ENCODE results near the gene NELFA.

The NELFA gene

DNA sequence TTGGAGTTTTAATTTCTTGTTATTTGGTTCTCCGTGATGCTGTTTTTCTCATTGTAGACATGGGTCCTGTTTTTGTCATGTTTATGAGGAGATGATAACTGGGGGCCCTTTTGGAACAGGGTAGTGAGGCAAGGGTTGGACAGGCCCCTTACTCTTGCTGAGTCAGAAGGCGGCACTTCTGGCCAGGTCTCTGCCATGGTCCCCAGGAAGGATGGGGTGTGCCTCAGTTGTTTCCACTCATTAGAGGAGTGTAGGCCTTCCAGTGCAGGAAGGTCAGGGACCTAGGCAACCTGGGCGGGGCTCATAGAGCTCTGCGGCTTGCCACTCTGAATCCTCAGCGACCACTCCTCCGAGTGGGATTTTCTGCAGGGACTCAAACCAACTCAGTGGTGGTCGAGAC lies 68.2 kb downstream of the NELFA start:
- Histone ChIP-seq H3K27me3 (ENCODE audit: control insufficient read depth in 3 of 3, insufficient read depth in 3 of 3, low read depth in 1 of 3, low read length in 3 of 3) (no peaks in the 10 kb centered on the region), H3K36me3 (replicated peaks in 1 of 2; ENCODE audit: control insufficient read depth in 2 of 2, insufficient read depth in 2 of 2, low read length in 2 of 2) (peaks cover 42 to 98% of the 10 kb centered on the region in 2 donors), H3K23ac (ENCODE audit: low read depth, low read length, poor library complexity) (no peak overlapping the region), H2BK5ac (ENCODE audit: low read length) (no peak overlapping the region), H2AFZ (ENCODE audit: low read length) (no peak overlapping the region), H3K79me1 (ENCODE audit: low read depth, low read length) (peaks cover 4% of the 10 kb centered on the region), H4K91ac (ENCODE audit: low read depth, low read length, poor library complexity) (no peak overlapping the region), H3K4me2 (ENCODE audit: insufficient read depth, low read length, poor library complexity, severe bottlenecking) (no peak overlapping the region), H2BK15ac (ENCODE audit: low read length) (no peak overlapping the region), H4K8ac (ENCODE audit: low read depth, low read length) (no peak overlapping the region), H3K9me3 (replicated peaks in 1 of 2; ENCODE audit: control insufficient read depth in 2 of 2, insufficient read depth in 1 of 2, low read depth in 1 of 2, low read length in 2 of 2) (no peaks in the 10 kb centered on the region), H3K18ac (ENCODE audit: low read length) (no peak overlapping the region), H2BK12ac (ENCODE audit: low read length) (no peak overlapping the region), H3K27ac (replicated peaks; ENCODE audit: low read length) (no peak overlapping the region), H3K4me3 (ENCODE audit: low read length in 2 of 2) (no peak overlapping the region), H3K4me1 (ENCODE audit: control insufficient read depth in 2 of 2, insufficient read depth in 1 of 2, low read depth in 1 of 2, low read length in 2 of 2) (peaks cover 0 to 5% of the 10 kb centered on the region in 2 donors), H2AK5ac (ENCODE audit: low read depth, low read length) (no peak overlapping the region), H2BK120ac (ENCODE audit: low read depth, low read length) (no peak overlapping the region), H3K4ac (ENCODE audit: low read length) (no peak overlapping the region), H3K14ac (ENCODE audit: low read length) (no peak overlapping the region), H3K9ac (ENCODE audit: low read depth, low read length, poor library complexity) (no peak overlapping the region)
- no CpG with 5 or more reads among the region's 7 CpGs for WGBS, 2 donors (ENCODE audit: extremely low coverage in 2 of 2, insufficient read length in 2 of 2, insufficient replicate concordance in 1 of 2)
- no peak for DNase-seq (ENCODE audit: low spot score)

DNA sequence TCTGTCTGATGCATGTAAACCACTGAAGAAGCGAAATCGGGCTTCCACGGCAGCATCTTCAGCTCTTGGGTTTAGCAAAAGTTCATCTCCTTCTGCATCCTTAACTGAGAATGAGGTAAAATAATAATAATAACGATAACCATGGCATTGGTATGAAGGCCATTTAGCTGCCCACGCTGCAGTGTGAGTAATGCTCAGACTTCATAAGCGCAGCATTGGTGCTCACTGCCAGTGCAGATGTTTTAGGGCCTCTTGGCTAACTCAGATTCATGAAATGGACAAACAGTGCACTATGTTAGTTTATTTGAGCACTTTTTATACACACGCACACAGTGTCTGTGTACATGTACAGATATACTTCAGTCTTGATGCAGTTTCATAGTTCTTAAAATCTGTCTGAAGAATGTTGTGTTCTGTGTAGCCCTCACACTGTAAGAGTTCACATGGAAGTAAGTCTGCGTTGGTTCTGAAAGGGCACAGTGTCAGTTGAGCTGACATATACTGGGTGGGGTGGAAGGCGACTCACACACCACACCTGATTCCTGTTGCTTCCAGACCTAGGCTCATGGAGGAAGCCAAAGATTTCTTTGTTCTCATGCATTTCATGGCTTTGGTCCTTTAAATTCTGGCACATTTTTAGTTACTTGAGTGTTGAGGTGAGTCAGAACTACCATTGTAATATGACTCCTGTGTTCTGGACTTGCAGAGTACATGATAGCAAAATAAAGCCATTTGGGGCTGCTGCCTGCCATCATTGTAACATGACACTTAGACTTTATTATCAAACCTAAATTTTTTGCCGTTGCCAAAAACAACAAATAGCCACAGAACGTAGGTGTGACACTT lies 68.9 kb downstream of the NELFA start:
- Histone ChIP-seq H4K91ac (ENCODE audit: low read depth, low read length, poor library complexity) (no peak overlapping the region), H3K79me1 (ENCODE audit: low read depth, low read length) (peaks cover 4% of the 10 kb centered on the region), H2BK12ac (ENCODE audit: low read length) (no peak overlapping the region), H3K4me3 (ENCODE audit: low read length in 2 of 2) (no peak overlapping the region), H3K14ac (ENCODE audit: low read length) (no peak overlapping the region), H3K36me3 (replicated peaks in 1 of 2; ENCODE audit: control insufficient read depth in 2 of 2, insufficient read depth in 2 of 2, low read length in 2 of 2) (peaks cover 46 to 98% of the 10 kb centered on the region in 2 donors), H3K23ac (ENCODE audit: low read depth, low read length, poor library complexity) (no peak overlapping the region), H3K9me3 (replicated peaks in 1 of 2; ENCODE audit: control insufficient read depth in 2 of 2, insufficient read depth in 1 of 2, low read depth in 1 of 2, low read length in 2 of 2) (no peaks in the 10 kb centered on the region), H3K27me3 (ENCODE audit: control insufficient read depth in 3 of 3, insufficient read depth in 3 of 3, low read depth in 1 of 3, low read length in 3 of 3) (no peaks in the 10 kb centered on the region), H3K9ac (ENCODE audit: low read depth, low read length, poor library complexity) (no peak overlapping the region), H2BK15ac (ENCODE audit: low read length) (no peak overlapping the region), H2AFZ (ENCODE audit: low read length) (no peak overlapping the region), H3K4me1 (ENCODE audit: control insufficient read depth in 2 of 2, insufficient read depth in 1 of 2, low read depth in 1 of 2, low read length in 2 of 2) (no peaks in the 10 kb centered on the region), H2BK5ac (ENCODE audit: low read length) (no peak overlapping the region), H2AK5ac (ENCODE audit: low read depth, low read length) (no peak overlapping the region), H3K4ac (ENCODE audit: low read length) (no peak overlapping the region), H3K27ac (replicated peaks; ENCODE audit: low read length) (no peak overlapping the region), H2BK120ac (ENCODE audit: low read depth, low read length) (no peak overlapping the region), H3K4me2 (ENCODE audit: insufficient read depth, low read length, poor library complexity, severe bottlenecking) (no peak overlapping the region), H4K8ac (ENCODE audit: low read depth, low read length) (no peak overlapping the region), H3K18ac (ENCODE audit: low read length) (no peak overlapping the region)
- WGBS, 2 donors (ENCODE audit: extremely low coverage in 2 of 2, insufficient read length in 2 of 2, insufficient replicate concordance in 1 of 2) = no CpG with 5 or more reads among the region's 11 CpGs
- no peak for DNase-seq (ENCODE audit: low spot score)

DNA sequence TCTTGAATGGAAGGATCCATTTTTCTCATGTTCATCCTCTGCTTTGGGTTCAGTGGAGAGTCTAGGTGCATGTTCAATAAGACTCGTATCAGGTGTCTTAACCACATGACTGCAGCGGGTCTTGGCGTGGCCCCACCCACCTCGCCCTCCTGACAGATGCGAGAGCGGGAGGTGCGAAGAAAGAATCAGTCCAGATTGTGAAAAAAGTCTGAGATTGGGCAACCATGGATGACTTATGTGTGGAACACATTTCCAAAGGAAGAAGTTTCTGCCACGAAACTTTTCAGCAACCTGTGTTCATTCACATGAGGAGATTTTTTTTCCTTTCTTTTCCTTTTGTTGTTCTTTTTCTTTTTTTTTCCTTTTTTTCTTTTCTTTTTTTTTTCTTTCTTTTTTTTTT lies 70.7 kb downstream of the NELFA start:
- WGBS, 2 donors (ENCODE audit: extremely low coverage in 2 of 2, insufficient read length in 2 of 2, insufficient replicate concordance in 1 of 2) = no CpG with 5 or more reads among the region's 8 CpGs
- Histone ChIP-seq H3K23ac (ENCODE audit: low read depth, low read length, poor library complexity) (no peak overlapping the region), H3K4me1 (ENCODE audit: control insufficient read depth in 2 of 2, insufficient read depth in 1 of 2, low read depth in 1 of 2, low read length in 2 of 2) (no peaks in the 10 kb centered on the region), H2AK5ac (ENCODE audit: low read depth, low read length) (no peak overlapping the region), H3K18ac (ENCODE audit: low read length) (no peak overlapping the region), H3K4me2 (ENCODE audit: insufficient read depth, low read length, poor library complexity, severe bottlenecking) (no peak overlapping the region), H2AFZ (ENCODE audit: low read length) (no peak overlapping the region), H3K4me3 (ENCODE audit: low read length in 2 of 2) (no peak overlapping the region), H3K4ac (ENCODE audit: low read length) (no peak overlapping the region), H2BK5ac (ENCODE audit: low read length) (no peak overlapping the region), H2BK12ac (ENCODE audit: low read length) (no peak overlapping the region), H3K79me1 (ENCODE audit: low read depth, low read length) (peaks cover 1% of the 10 kb centered on the region), H3K27ac (replicated peaks; ENCODE audit: low read length) (no peak overlapping the region), H3K9me3 (replicated peaks in 1 of 2; ENCODE audit: control insufficient read depth in 2 of 2, insufficient read depth in 1 of 2, low read depth in 1 of 2, low read length in 2 of 2) (no peaks in the 10 kb centered on the region), H2BK15ac (ENCODE audit: low read length) (no peak overlapping the region), H3K14ac (ENCODE audit: low read length) (no peak overlapping the region), H3K36me3 (replicated peaks in 1 of 2; ENCODE audit: control insufficient read depth in 2 of 2, insufficient read depth in 2 of 2, low read length in 2 of 2) (peaks cover 40 to 88% of the 10 kb centered on the region in 2 donors), H4K8ac (ENCODE audit: low read depth, low read length) (no peak overlapping the region), H4K91ac (ENCODE audit: low read depth, low read length, poor library complexity) (no peak overlapping the region), H3K27me3 (ENCODE audit: control insufficient read depth in 3 of 3, insufficient read depth in 3 of 3, low read depth in 1 of 3, low read length in 3 of 3) (no peaks in the 10 kb centered on the region), H2BK120ac (ENCODE audit: low read depth, low read length) (no peak overlapping the region), H3K9ac (ENCODE audit: low read depth, low read length, poor library complexity) (no peak overlapping the region)
- DNase-seq (ENCODE audit: low spot score) = no peak

DNA sequence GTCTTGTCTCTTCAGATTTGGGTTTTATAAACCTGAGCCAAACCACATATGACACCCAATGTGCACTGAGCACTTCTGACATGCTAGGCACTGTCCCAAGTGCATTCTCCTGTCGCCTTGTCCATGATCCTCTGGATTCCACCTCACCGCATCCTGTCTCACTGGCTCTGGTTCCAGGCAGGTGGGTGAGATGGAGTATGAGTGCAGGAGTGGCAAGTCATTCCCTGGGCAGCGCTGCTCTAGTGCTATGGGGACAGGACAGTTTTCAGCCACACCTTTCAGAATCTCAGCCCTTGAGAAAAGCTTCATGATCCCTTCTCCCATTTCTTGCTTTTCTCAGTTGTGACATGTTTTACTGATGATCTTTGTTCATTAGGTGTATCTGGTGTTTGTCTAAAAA lies 71.2 kb downstream of the NELFA start:
- no CpG with 5 or more reads among the region's 3 CpGs for WGBS, 2 donors (ENCODE audit: extremely low coverage in 2 of 2, insufficient read length in 2 of 2, insufficient replicate concordance in 1 of 2)
- Histone ChIP-seq H2BK120ac (ENCODE audit: low read depth, low read length) (no peak overlapping the region), H2AFZ (ENCODE audit: low read length) (no peak overlapping the region), H3K4me1 (ENCODE audit: control insufficient read depth in 2 of 2, insufficient read depth in 1 of 2, low read depth in 1 of 2, low read length in 2 of 2) (no peaks in the 10 kb centered on the region), H3K4me3 (ENCODE audit: low read length in 2 of 2) (peak overlapping the region in 1 of 2 donors; percentile 68), H3K9me3 (replicated peaks in 1 of 2; ENCODE audit: control insufficient read depth in 2 of 2, insufficient read depth in 1 of 2, low read depth in 1 of 2, low read length in 2 of 2) (no peaks in the 10 kb centered on the region), H2AK5ac (ENCODE audit: low read depth, low read length) (no peak overlapping the region), H2BK12ac (ENCODE audit: low read length) (no peak overlapping the region), H2BK15ac (ENCODE audit: low read length) (no peak overlapping the region), H3K18ac (ENCODE audit: low read length) (no peak overlapping the region), H2BK5ac (ENCODE audit: low read length) (no peak overlapping the region), H3K9ac (ENCODE audit: low read depth, low read length, poor library complexity) (no peak overlapping the region), H3K14ac (ENCODE audit: low read length) (no peak overlapping the region), H3K27me3 (ENCODE audit: control insufficient read depth in 3 of 3, insufficient read depth in 3 of 3, low read depth in 1 of 3, low read length in 3 of 3) (no peaks in the 10 kb centered on the region), H3K36me3 (replicated peaks in 1 of 2; ENCODE audit: control insufficient read depth in 2 of 2, insufficient read depth in 2 of 2, low read length in 2 of 2) (peaks cover 42 to 88% of the 10 kb centered on the region in 2 donors), H3K4ac (ENCODE audit: low read length) (no peak overlapping the region), H3K27ac (replicated peaks; ENCODE audit: low read length) (no peak overlapping the region), H3K23ac (ENCODE audit: low read depth, low read length, poor library complexity) (no peak overlapping the region), H3K79me1 (ENCODE audit: low read depth, low read length) (peaks cover 6% of the 10 kb centered on the region), H3K4me2 (ENCODE audit: insufficient read depth, low read length, poor library complexity, severe bottlenecking) (no peak overlapping the region), H4K91ac (ENCODE audit: low read depth, low read length, poor library complexity) (no peak overlapping the region), H4K8ac (ENCODE audit: low read depth, low read length) (no peak overlapping the region)
- DNase-seq (ENCODE audit: low spot score) = no peak
